Measurements from ENCODE around the gene ERI3.

GRCh38 chr1:44233593-44233992, 121.5 kb downstream of the ERI3 start:
- no peak for TF ChIP-seq POLR2A (IDR thresholded peaks at IDR 0.05)
- no peak for TF ChIP-seq CTCF (IDR thresholded peaks at IDR 0.05)
- no peak for TF ChIP-seq POLR2AphosphoS5 (IDR thresholded peaks at IDR 0.05)
- TF ChIP-seq EP300 (IDR thresholded peaks at IDR 0.05; ENCODE audit: low read depth), result no peak
